Nephron progenitor cell (in vitro differentiated cells): ENCODE results near the gene CTXN1.
A peak's percentile ranks its signal among the peaks of the same experiment; 100 is the strongest.

Experiments
- DNase-seq: peaks from one replicate; pipeline ENCODE4 v3.0.0; 2021
- H3K27ac Mint-ChIP-seq: 2 replicates; pipeline ENCODE4 v1.8.0; 2021; ENCODE audit warnings: mild to moderate bottlenecking, moderate library complexity, mixed read lengths
- H3K27me3 Mint-ChIP-seq: 2 replicates; pipeline ENCODE4 v1.8.0; 2021; ENCODE audit warnings: mild to moderate bottlenecking, low read depth, mixed read lengths; ENCODE audit not compliant: poor library complexity
- H3K36me3 Mint-ChIP-seq: 2 replicates; pipeline ENCODE4 v1.8.0; 2021; ENCODE audit warnings: low read depth, mixed read lengths
- H3K4me1 Mint-ChIP-seq: 2 replicates; pipeline ENCODE4 v1.8.0; 2021; ENCODE audit warnings: mixed read lengths
- H3K4me3 Mint-ChIP-seq: 2 replicates; pipeline ENCODE4 v1.8.0; 2021; ENCODE audit warnings: mild to moderate bottlenecking, moderate library complexity, mixed read lengths
- H3K9me3 Mint-ChIP-seq: 2 replicates; pipeline ENCODE4 v1.8.0; 2021; ENCODE audit warnings: mild to moderate bottlenecking, moderate library complexity, mixed read lengths
- CTCF ChIP-seq: fragments of 200-600 bp; sonication (generic); IDR thresholded peaks from 2 replicates; pipeline ENCODE4 v1.5.0; 2021; ENCODE audit warnings: antibody characterized with exemption

The CTXN1 gene

GRCh38 chr19:7917267-7918061 is 8.5 kb downstream of the CTXN1 start:
- peak; percentile 82 for DNase-seq
- Mint-ChIP-seq H3K9me3 (no peaks in the 10 kb centered on the region), H3K27me3 (peaks cover 63% of the 10 kb centered on the region), H3K27ac (no peak overlapping the region), H3K4me1 (peaks cover 42% of the 10 kb centered on the region), H3K36me3 (peaks cover 6% of the 10 kb centered on the region), H3K4me3 (peak overlapping the region; percentile 81)
- TF ChIP-seq CTCF = peak; percentile 58

DNA sequence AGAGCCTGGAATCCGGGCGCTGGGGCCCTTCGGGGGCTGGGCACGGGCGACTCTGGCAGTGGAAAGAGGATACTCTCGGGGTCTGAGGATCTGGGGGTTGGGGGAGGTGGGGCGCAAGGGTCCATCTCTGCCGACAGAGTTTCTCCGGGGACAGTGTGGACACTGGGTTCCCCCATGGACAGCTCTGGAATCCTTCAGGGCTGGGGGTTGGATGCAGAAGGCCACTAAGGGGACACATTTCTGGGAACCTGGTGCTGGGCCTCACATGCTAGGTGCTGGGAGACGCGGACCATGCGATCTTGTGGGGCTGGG is 9.0 kb downstream of the CTXN1 start:
- H3K4me1 Mint-ChIP-seq = peaks cover 38% of the 10 kb centered on the region
- DNase-seq = no peak
- no peak for TF ChIP-seq CTCF
- no peaks in the 10 kb centered on the region for H3K9me3 Mint-ChIP-seq
- H3K4me3 Mint-ChIP-seq = peak overlapping the region; percentile 81
- peaks cover 63% of the 10 kb centered on the region for H3K27me3 Mint-ChIP-seq
- peaks cover 9% of the 10 kb centered on the region for H3K36me3 Mint-ChIP-seq
- no peak overlapping the region for H3K27ac Mint-ChIP-seq

DNA sequence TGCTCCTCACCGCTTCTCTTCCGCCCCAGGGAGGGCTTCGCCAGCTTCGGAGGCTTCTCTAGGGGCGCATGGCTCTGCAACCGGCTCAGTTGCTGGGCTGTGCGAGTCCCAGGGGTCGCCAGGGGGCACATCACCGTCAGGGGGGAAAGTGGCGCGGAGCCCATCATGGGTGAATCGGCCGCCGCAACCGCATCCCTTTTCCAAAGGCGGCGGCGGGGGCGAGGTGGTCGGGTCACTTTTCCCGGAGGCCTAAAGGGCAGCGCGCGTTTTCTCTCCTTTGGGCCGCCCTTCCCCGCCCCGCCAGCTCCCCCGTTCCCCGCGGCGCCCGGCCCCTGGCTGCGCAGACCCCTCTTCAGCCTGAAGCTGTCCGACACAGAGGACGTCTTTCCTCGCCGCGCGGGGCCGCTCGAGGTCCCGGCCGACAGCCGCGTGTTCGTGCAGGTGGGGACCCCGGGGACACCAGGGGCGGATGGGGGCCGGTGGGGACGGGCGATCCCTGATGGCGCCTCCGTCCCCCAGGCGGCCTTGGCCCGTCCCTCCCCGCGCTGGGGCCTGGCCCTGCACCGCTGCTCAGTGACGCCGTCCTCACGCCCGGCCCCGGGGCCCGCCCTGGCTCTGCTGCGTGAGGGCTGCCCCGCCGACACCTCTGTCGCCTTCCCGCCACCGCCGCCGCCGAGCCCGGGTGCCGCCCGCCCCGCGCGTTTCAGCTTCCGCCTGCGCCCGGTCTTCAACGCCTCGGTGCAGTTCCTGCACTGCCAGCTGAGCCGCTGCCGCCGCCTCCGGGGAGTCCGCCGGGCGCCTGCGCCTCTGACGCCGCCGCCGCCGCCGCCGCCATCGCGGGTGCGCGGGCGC is 9.6 kb downstream of the CTXN1 start:
- Mint-ChIP-seq H3K9me3 (no peaks in the 10 kb centered on the region), H3K27me3 (peaks cover 63% of the 10 kb centered on the region), H3K4me3 (peak overlapping the region; percentile 81), H3K36me3 (peaks cover 14% of the 10 kb centered on the region), H3K27ac (no peak overlapping the region), H3K4me1 (peaks cover 32% of the 10 kb centered on the region)
- peak; percentile 65 for DNase-seq
- TF ChIP-seq CTCF = no peak

DNA sequence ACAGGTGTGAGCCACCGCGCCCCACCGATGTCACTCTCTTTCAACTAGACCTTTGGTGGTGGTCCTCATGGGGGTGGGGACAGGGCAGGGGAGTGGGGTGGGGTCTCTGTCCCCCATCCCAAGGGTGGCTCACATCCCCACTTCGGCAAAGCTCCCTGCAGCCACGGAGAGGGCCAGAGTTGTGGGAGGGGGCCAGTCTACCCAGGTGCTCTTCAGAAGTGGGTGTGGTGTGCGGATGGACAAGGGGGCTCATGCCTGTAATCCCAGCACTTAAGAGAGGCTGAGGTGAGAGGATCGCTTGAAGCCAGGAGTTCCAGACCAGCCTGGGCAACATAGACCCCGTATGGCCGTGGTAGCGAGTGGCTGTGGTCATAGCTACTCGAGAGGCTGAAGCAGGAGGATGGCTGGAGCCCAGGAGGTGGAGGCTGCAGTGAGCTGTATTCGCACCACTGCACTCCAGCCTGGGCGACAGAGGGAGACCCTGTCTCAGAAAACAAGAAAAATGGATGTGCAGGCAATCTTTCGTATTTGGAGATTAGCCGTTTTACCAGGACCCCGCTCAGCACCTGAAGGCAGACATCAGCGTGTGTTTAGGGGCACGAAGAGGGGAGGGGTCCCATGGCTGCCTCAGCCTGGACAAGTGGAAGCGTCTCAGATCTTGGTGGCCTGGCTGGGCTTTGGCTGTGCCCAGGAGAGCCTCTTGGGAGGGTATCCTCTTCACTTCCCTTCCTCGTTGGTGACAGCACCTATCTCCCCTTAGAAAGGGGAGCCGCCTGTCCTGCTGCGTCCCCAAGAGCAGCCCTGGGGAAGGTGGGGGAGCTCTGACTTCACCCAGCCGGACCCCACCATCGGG is 10.5 kb downstream of the CTXN1 start:
- Mint-ChIP-seq H3K9me3 (no peaks in the 10 kb centered on the region), H3K36me3 (peaks cover 19% of the 10 kb centered on the region), H3K4me3 (peak overlapping the region; percentile 63), H3K4me1 (peaks cover 25% of the 10 kb centered on the region), H3K27me3 (peaks cover 63% of the 10 kb centered on the region), H3K27ac (no peak overlapping the region)
- no peak for DNase-seq
- TF ChIP-seq CTCF = no peak

GRCh38 chr19:7914598-7915045 is 11.3 kb downstream of the CTXN1 start, which contains the start of gene TGFBR3L:
Gene TGFBR3L, plus strand, starts transcription at chr19:7914830.
- Mint-ChIP-seq H3K36me3 (peaks cover 20% of the 10 kb centered on the region), H3K4me1 (peaks cover 20% of the 10 kb centered on the region)
- DNase-seq = no peak

More at GRCh38 chr19:7914598-7915045, 11.3 kb downstream of the CTXN1 start, which contains the start of gene TGFBR3L:
- H3K9me3 Mint-ChIP-seq = no peaks in the 10 kb centered on the region
- H3K27me3 Mint-ChIP-seq = peaks cover 58% of the 10 kb centered on the region
- no peak for TF ChIP-seq CTCF
- no peak within 1 kb of the TSS for H3K27ac Mint-ChIP-seq
- peak within 1 kb of the TSS; percentile 63 for H3K4me3 Mint-ChIP-seq
